Stomach (tissue), 19 donors: ENCODE measurements around the gene MYRIP. TPM values are rescaled to one million over a fixed set of nuclear protein-coding genes. Genes with fewer than 3 reads are reported as not detected.

Experiments used
- DNase-seq, 2 donors: peaks; one replicate each; pipeline versions ENCODE4 v3.0.0 to v3.0.0-alpha.2; 2013 to 2019
- H3K27ac ChIP-seq, 5 donors: fragments of 200-600 bp in 4 of 5; sonication (generic) in 4 of 5; one replicate each; pipeline ENCODE4 v1.5.1; 2013 to 2019; ENCODE audit warnings: mild to moderate bottlenecking in 1 of 5, moderate library complexity in 1 of 5
- H3K27me3 ChIP-seq, 3 donors: fragments of 200-600 bp; sonication (generic); one replicate each; pipeline ENCODE4 v1.5.1; 2017 to 2019; ENCODE audit warnings: mixed run types in 1 of 3
- H3K36me3 ChIP-seq, 4 donors: fragments of 200-600 bp; sonication (generic); 1 replicate in 3 of 4; 2 replicates in 1 of 4; pipeline ENCODE4 v1.5.1; 2016 to 2019
- H3K4me1 ChIP-seq, 4 donors: fragments of 200-600 bp; sonication (generic); one replicate each; pipeline ENCODE4 v1.5.1; 2016 to 2019
- H3K4me3 ChIP-seq, 4 donors: fragments of 200-600 bp; sonication (generic) in 3 of 4; one replicate each; pipeline ENCODE4 v1.5.1; 2016 to 2019; ENCODE audit warnings: mild to moderate bottlenecking in 1 of 4
- H3K9me3 ChIP-seq, 4 donors: fragments of 200-600 bp; sonication (generic); one replicate each; pipeline ENCODE4 v1.5.1; 2016 to 2019
- CTCF ChIP-seq, 7 experiments: fragments of 450-650 bp in 4 of 7; fragments of 200-600 bp in 3 of 7; sonication (generic) in 3 of 7; IDR thresholded peaks; one replicate each; pipeline ENCODE4 v1.5.1; 2016 to 2019; ENCODE audit warnings: antibody characterized with exemption in 7 of 7, control low read depth in 2 of 7, mild to moderate bottlenecking in 1 of 7
- EP300 ChIP-seq: sonication (generic); formaldehyde crosslinking; IDR thresholded peaks from one replicate; pipeline ENCODE4 v1.6.1; 2017; ENCODE audit warnings: antibody characterized with exemption
- POLR2A ChIP-seq, 4 donors: fragments of 450-650 bp; IDR thresholded peaks; one replicate each; pipeline ENCODE4 v1.6.1; 2016; ENCODE audit warnings: antibody characterized with exemption in 4 of 4, control low read depth in 2 of 4, mild to moderate bottlenecking in 1 of 4, moderate library complexity in 1 of 4
- POLR2AphosphoS5 ChIP-seq, 3 donors: sonication (generic); formaldehyde crosslinking; IDR thresholded peaks; one replicate each; pipeline ENCODE4 v1.6.1; 2016; ENCODE audit warnings: antibody characterized with exemption in 3 of 3
- WGBS, 5 donors: extraction: QIAGEN DNeasy Blood & Tissue Kit in 3 of 5; methylation state at CpG; one replicate each; pipeline versions ENCODE4 v1.1.5 to v1.1.7; 2013 to 2018; 5-methylcytosine and 5-hydroxymethylcytosine counted together
- intact Hi-C: fragments of 100-400 bp; cut with DNase I; formaldehyde crosslinking; loops from one replicate; pipeline ENCODE4 v1.15.1; 2023; ENCODE audit warnings: low total_unique reads
- long read RNA-seq, 10 donors: transcript quantifications; one replicate each; lab custom pipeline, GENCODE V29; 2026
- polyA plus RNA-seq, 3 donors: library from polyadenylated mRNA; stranded (reverse); fragments of 200-250 nt; gene quantifications; one replicate each; pipeline ENCODE4 v1.2.3, GENCODE V29; 2013
- total RNA-seq, 5 donors: library from RNA; depleted of rRNA; stranded (reverse); fragments of >200 nt; gene quantifications; one replicate each; pipeline versions ENCODE4 v1.1.0 to v1.2.3, GENCODE V29; 2014 to 2016
- donor health status: healthy with polysubstance abuse.
- donor health status: Bipolar disorder and iron deficiency.
- donor health status: healthy.

MYRIP gene
- total RNA-seq (10 to 100 TPM in 2 of 5 donors, 1 to 10 TPM in 3; 5.9 to 20.6 (median 8.8) TPM), polyA plus RNA-seq (1 to 10 TPM; 1.8 to 6.0 (median 4.4) TPM)
- long read RNA-seq, donor 1 = 0 reads
- long read RNA-seq, donor 2 = 0 reads
- long read RNA-seq, donor 3 = 0 reads
- long read RNA-seq, donor 4 = 0 reads
- long read RNA-seq, donor 5, full-length matches to known transcripts = 1 of 1 reads
- long read RNA-seq, donor 5, partial matches to known transcripts = 0 of 1 reads
- long read RNA-seq, donor 5, other reads (novel, unspliced or antisense) = 0 of 1 reads
- long read RNA-seq, donor 6 = 0 reads
- long read RNA-seq, donor 7, full-length matches to known transcripts = 1 of 1 reads
- long read RNA-seq, donor 7, partial matches to known transcripts = 0 of 1 reads
- long read RNA-seq, donor 7, other reads (novel, unspliced or antisense) = 0 of 1 reads
- long read RNA-seq, donor 8 = 0 reads
- long read RNA-seq, donor 9 = 0 reads
- long read RNA-seq, donor 10 = 0 reads

GRCh38 chr3:39809181-39809994, at the start of gene MYRIP:
MYRIP (plus strand) TSS chr3:39809609; CDS start chr3:39900817, 91,208 bp downstream.
- H3K27me3 ChIP-seq = peaks cover 0 to 49% (median 27%) of the 10 kb centered on the region in 3 donors
- H3K4me3 ChIP-seq = peak within 1 kb of the TSS; percentile 57 to 83 (median 70)
- H3K4me1 ChIP-seq = peaks cover 12 to 40% (median 28%) of the 10 kb centered on the region in 4 donors
- peak; percentile 90 to 92 for DNase-seq
- peak within 1 kb of the TSS; percentile 64 to 93 (median 74) for H3K27ac ChIP-seq
- intact Hi-C loops = no loop called here
- WGBS, 5 donors = 0 to 4% (median 1%) methylated on average over 10 to 102 of the region's 103 CpGs
- no peaks in the 10 kb centered on the region for H3K36me3 ChIP-seq
- H3K9me3 ChIP-seq = no peaks in the 10 kb centered on the region
- TF ChIP-seq EP300 (no peak), POLR2AphosphoS5 (IDR thresholded peaks at IDR 0.05) (peak in 1 of 3 donors; percentile 52), POLR2A (IDR thresholded peaks at IDR 0.05) (no peak)

GRCh38 chr3:39760325-39760724, 49.1 kb upstream of the MYRIP start:
- Histone ChIP-seq H3K4me3 (no peak overlapping the region), H3K27me3 (no peaks in the 10 kb centered on the region), H3K4me1 (no peaks in the 10 kb centered on the region), H3K9me3 (no peaks in the 10 kb centered on the region), H3K36me3 (no peaks in the 10 kb centered on the region), H3K27ac (no peak overlapping the region)
- TF ChIP-seq EP300 (no peak), POLR2A (IDR thresholded peaks at IDR 0.05) (no peak), CTCF (IDR thresholded peaks at IDR 0.05) (no peak)
- DNase-seq = no peak
- intact Hi-C loops = no loop called here
- WGBS, 5 donors = 63 to 83% (median 71%) methylated on average over 1 of the region's 1 CpG

- Histone ChIP-seq H3K27me3 (no peaks in the 10 kb centered on the region), H3K4me1 (no peaks in the 10 kb centered on the region), H3K9me3 (no peaks in the 10 kb centered on the region), H3K4me3 (no peak overlapping the region), H3K36me3 (no peaks in the 10 kb centered on the region), H3K27ac (no peak overlapping the region)
- intact Hi-C loops = no loop called here
- no peak for DNase-seq
- WGBS, 5 donors = 37 to 53% (median 44%) methylated on average over 1 of the region's 1 CpG
- no peak for TF ChIP-seq POLR2AphosphoS5 (IDR thresholded peaks at IDR 0.05)
- TF ChIP-seq POLR2A (IDR thresholded peaks at IDR 0.05) = no peak
- no peak for TF ChIP-seq CTCF (IDR thresholded peaks at IDR 0.05)
- no peak for TF ChIP-seq EP300
These were observed 46.8 kb upstream of the MYRIP start for GRCh38 chr3:39762537-39763070.

- no peaks in the 10 kb centered on the region for H3K36me3 ChIP-seq
- no peak overlapping the region for H3K27ac ChIP-seq
- no peaks in the 10 kb centered on the region for H3K9me3 ChIP-seq
- H3K4me3 ChIP-seq = no peak overlapping the region
- TF ChIP-seq EP300 (no peak), POLR2AphosphoS5 (IDR thresholded peaks at IDR 0.05) (no peak), POLR2A (IDR thresholded peaks at IDR 0.05) (no peak), CTCF (IDR thresholded peaks at IDR 0.05) (no peak)
- H3K27me3 ChIP-seq = no peaks in the 10 kb centered on the region
- H3K4me1 ChIP-seq = no peaks in the 10 kb centered on the region
- no peak for DNase-seq
- intact Hi-C loops = no loop called here
These were observed 46.0 kb upstream of the MYRIP start for GRCh38 chr3:39763390-39763789.
